Neuron (in vitro differentiated cells): ENCODE results near the gene BDH1.
"Not testable (repeated sequence)": the region's sequence is repeated elsewhere in the genome, so short reads cannot be mapped to it uniquely, and the experiment has no call there.

ENCODE experiments used
- H2AFZ ChIP-seq: one replicate; pipeline ENCODE4 v1.6.1; 2013; ENCODE audit warnings: low read depth, mild to moderate bottlenecking, inconsistent platforms, low read length, moderate library complexity
- H3K27me3 ChIP-seq: one replicate; pipeline ENCODE4 v1.6.1; 2013; ENCODE audit warnings: low read length; ENCODE audit not compliant: insufficient read depth
- H3K36me3 ChIP-seq: one replicate; pipeline ENCODE4 v1.6.1; 2013; ENCODE audit warnings: low read length; ENCODE audit not compliant: insufficient read depth
- H3K4me1 ChIP-seq: one replicate; pipeline ENCODE4 v1.6.1; 2013; ENCODE audit warnings: low read length; ENCODE audit not compliant: insufficient read depth
- H3K4me3 ChIP-seq: 2 replicates; pipeline ENCODE4 v1.5.1; 2013; ENCODE audit warnings: mild to moderate bottlenecking, low read length, moderate library complexity
- H3K9me3 ChIP-seq: one replicate; pipeline ENCODE4 v1.6.1; 2013; ENCODE audit warnings: low read length

Gene BDH1

DNA sequence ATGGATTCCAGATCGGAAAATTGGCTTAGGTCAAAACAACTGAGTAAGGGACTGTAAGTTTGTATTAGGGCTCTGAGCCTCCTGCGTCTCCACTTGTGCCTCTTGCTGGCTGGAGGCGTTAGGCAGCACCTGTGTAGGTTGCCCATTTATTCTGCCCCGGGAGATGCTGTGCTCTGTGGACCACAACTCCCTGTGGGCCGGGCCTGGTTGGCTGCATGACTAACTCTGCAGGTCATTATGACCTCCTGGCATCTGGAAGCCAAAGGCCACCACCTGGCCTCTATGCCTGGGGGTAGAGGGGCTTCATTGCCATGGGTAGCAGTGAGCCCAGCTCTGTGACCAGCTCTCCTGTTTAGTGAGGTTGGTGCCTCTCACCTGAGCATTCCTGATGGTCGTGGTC, 36.0 kb upstream of the BDH1 start:
- Histone ChIP-seq H3K9me3 (no peaks in the 10 kb centered on the region), H3K36me3 (no peaks in the 10 kb centered on the region), H2AFZ (no peak overlapping the region), H3K4me3 (no peak overlapping the region), H3K4me1 (no peaks in the 10 kb centered on the region), H3K27me3 (no peaks in the 10 kb centered on the region)

- H3K9me3 ChIP-seq = no peaks in the 10 kb centered on the region
- no peaks in the 10 kb centered on the region for H3K36me3 ChIP-seq
- H3K4me3 ChIP-seq = no peak overlapping the region
- H3K27me3 ChIP-seq = no peaks in the 10 kb centered on the region
- no peak overlapping the region for H2AFZ ChIP-seq
- H3K4me1 ChIP-seq = no peaks in the 10 kb centered on the region
Observed at GRCh38 chr3:197590313-197590962, 34.7 kb upstream of the BDH1 start.

DNA sequence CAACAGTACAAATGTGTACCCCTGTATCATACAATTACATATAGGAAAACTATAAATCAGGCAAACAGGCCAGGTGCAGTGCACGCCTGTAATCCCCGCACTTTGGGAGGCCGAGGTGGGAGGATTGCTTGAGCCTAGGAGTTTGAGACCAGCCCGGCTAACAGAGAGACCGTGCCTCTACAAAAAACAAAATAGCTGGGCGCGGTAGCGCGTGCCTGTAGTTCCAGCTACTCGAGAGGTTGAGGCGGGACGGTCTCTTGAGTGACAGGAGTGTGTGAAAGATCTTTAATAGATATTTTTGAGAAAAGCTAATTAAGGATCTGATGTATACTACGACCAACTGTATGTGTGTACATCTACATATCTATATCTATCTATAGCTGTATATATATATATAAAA, 33.8 kb upstream of the BDH1 start:
- no peaks in the 10 kb centered on the region for H3K36me3 ChIP-seq
- no peak overlapping the region for H2AFZ ChIP-seq
- H3K4me3 ChIP-seq = no peak overlapping the region
- no peaks in the 10 kb centered on the region for H3K9me3 ChIP-seq
- no peaks in the 10 kb centered on the region for H3K4me1 ChIP-seq
- H3K27me3 ChIP-seq = no peaks in the 10 kb centered on the region

GRCh38 chr3:197586768-197587167, 31.0 kb upstream of the BDH1 start:
- H3K9me3 ChIP-seq, H3K4me1 ChIP-seq, H3K4me3 ChIP-seq, H3K27me3 ChIP-seq, H2AFZ ChIP-seq, H3K36me3 ChIP-seq: not testable (repeated sequence)

DNA sequence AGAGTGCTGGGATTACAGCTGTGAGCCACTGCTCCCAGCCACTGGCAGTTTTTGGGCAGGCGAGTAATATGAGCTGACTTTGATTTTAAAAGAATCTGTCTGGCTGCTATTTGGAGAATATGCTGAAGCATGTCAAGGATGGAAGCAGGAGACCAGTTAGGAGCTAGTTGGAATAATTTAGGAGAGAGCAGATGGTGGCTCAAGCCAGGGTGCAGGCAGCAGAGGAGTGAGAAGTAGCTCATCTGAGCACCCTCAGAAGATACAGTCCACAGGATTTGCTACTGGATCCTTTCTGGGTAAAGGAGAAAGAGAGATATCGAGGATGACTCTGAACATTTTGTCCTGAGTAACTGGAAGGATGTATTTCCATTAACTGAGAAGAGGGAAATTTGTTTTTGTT, 30.4 kb upstream of the BDH1 start:
- Histone ChIP-seq H3K4me1 (no peaks in the 10 kb centered on the region), H3K36me3 (no peaks in the 10 kb centered on the region), H3K9me3 (no peaks in the 10 kb centered on the region), H2AFZ (no peak overlapping the region), H3K4me3 (no peak overlapping the region), H3K27me3 (no peaks in the 10 kb centered on the region)

DNA sequence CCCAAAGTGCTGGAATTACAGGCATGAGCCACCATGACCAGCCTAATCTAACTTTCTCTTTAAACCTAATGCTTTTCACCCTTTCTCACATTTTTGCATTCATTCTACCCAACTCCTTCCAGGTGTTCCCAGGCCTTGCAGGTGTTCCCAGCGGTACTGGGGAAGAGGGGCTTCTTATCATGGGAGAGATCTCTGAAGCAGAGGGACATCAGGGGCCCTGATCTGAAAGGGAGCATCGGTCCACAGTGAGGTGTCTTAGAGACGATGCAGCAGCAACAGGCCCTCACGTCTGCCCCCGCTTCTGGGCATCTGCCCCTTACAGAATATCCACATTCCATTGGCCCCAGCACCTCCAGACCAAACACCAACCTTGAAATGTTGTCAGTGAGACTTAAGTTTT, 29.0 kb upstream of the BDH1 start:
- no peaks in the 10 kb centered on the region for H3K36me3 ChIP-seq
- no peaks in the 10 kb centered on the region for H3K4me1 ChIP-seq
- H2AFZ ChIP-seq = no peak overlapping the region
- H3K4me3 ChIP-seq = no peak overlapping the region
- no peaks in the 10 kb centered on the region for H3K9me3 ChIP-seq
- no peaks in the 10 kb centered on the region for H3K27me3 ChIP-seq

DNA sequence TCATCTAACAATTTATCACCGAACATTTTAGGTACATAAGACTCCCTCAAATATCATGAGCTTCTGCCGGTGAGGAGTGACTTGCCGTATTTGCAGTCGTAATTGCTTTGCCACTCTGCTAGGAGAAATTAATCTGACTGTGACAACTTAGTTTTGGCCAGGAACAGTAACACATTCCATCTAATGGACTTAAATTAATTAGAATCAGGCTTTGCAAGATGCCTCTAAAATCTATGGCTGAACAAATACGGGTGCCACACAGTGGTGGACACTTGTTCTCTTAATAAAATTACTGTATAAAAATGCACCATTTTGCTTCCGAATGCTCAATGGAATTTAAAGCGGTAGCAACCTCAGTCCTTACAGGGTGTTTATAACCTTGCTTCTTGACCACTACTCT, 27.6 kb upstream of the BDH1 start:
- Histone ChIP-seq H3K36me3 (no peaks in the 10 kb centered on the region), H3K27me3 (no peaks in the 10 kb centered on the region), H3K4me1 (no peaks in the 10 kb centered on the region), H3K4me3 (no peak overlapping the region), H2AFZ (no peak overlapping the region), H3K9me3 (no peaks in the 10 kb centered on the region)

GRCh38 chr3:197580253-197580691, 24.5 kb upstream of the BDH1 start:
- Histone ChIP-seq H3K4me1 (no peaks in the 10 kb centered on the region), H3K27me3 (no peaks in the 10 kb centered on the region), H3K4me3 (no peak overlapping the region), H2AFZ (no peak overlapping the region), H3K36me3 (no peaks in the 10 kb centered on the region), H3K9me3 (no peaks in the 10 kb centered on the region)

- Histone ChIP-seq H3K36me3 (no peaks in the 10 kb centered on the region), H3K4me1 (no peaks in the 10 kb centered on the region), H3K9me3 (no peaks in the 10 kb centered on the region), H2AFZ (no peak overlapping the region), H3K27me3 (no peaks in the 10 kb centered on the region), H3K4me3 (no peak overlapping the region)
Observed at GRCh38 chr3:197578376-197578775, 22.6 kb upstream of the BDH1 start.

DNA sequence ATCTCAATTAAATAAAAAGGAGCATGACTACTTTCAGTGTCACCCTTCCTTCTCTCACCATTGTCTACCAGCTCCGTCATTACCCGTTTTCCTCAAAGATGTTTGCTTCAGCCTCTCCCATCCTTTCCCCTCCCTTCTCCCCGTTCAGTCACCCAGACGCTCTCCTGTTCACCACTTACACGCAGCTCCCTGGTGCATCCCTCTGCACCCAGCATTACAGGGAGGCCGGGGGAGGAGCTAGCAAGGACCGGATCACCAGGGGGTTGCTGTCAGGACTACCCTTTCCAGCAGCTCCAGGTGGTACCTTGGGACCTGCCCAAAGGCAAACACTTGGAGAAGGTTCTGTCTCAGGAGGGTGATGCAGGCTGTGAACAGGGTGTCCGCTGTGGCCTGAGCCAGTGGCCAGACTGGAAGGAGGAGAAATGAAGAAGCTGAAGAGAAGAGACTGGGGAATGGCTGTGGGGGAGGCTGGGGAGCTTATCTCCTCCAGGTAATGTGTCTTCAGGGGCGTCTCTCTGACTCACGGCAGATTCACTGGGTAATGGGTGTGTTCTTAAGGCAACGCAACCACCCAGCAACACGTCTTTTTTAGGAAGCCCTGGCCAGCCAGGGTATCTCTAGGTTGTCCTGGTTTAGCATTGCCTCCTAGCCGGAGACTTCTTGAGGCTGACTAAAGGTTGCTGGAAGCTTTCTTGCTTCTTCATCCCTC, 21.8 kb upstream of the BDH1 start:
- no peaks in the 10 kb centered on the region for H3K9me3 ChIP-seq
- no peak overlapping the region for H3K4me3 ChIP-seq
- H3K4me1 ChIP-seq = no peaks in the 10 kb centered on the region
- H3K36me3 ChIP-seq = no peaks in the 10 kb centered on the region
- H2AFZ ChIP-seq = no peak overlapping the region
- no peaks in the 10 kb centered on the region for H3K27me3 ChIP-seq

DNA sequence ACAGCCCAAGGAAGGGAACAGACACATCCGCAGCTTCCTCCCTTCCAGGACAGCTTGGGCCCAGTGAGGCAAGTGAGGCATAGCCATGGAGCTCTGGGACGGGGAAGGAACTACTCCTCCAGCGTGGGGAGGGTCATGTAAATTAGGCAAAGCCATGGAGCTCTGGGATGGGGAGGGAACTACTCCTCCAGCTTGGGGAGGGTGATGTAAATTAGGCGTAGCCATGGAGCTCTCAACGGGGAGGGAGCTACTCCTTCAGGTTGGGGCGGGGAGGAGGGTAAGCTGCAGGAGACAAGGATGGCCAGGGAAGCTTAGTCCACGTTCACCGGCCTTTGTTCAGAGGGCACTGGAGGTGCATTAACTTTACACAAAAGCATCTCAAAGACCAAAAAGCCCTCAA, 21.1 kb upstream of the BDH1 start:
- no peaks in the 10 kb centered on the region for H3K9me3 ChIP-seq
- H3K4me3 ChIP-seq = no peak overlapping the region
- no peaks in the 10 kb centered on the region for H3K27me3 ChIP-seq
- no peaks in the 10 kb centered on the region for H3K4me1 ChIP-seq
- H3K36me3 ChIP-seq = no peaks in the 10 kb centered on the region
- no peak overlapping the region for H2AFZ ChIP-seq

DNA sequence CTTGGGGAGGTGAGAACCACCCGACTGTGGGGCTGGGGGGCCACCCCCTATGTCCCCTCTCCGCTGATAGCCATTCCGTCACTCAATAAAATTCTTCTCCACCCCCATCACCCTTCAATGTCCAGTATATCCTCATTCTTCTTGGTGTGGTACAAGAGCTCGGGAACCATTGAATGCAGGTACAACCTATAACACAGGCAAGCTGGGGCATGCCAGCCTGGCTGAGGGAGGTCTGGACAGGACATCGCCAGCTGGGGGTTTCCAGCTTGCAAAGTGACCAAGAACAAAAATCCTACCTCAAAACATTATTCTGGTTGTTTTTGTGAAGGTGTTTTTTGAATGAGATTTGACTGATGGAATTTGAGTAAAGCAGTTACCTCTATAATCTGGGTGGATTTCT, 19.6 kb upstream of the BDH1 start:
- Histone ChIP-seq H3K27me3 (no peaks in the 10 kb centered on the region), H2AFZ (no peak overlapping the region), H3K4me1 (no peaks in the 10 kb centered on the region), H3K9me3 (no peaks in the 10 kb centered on the region), H3K4me3 (no peak overlapping the region), H3K36me3 (no peaks in the 10 kb centered on the region)

DNA sequence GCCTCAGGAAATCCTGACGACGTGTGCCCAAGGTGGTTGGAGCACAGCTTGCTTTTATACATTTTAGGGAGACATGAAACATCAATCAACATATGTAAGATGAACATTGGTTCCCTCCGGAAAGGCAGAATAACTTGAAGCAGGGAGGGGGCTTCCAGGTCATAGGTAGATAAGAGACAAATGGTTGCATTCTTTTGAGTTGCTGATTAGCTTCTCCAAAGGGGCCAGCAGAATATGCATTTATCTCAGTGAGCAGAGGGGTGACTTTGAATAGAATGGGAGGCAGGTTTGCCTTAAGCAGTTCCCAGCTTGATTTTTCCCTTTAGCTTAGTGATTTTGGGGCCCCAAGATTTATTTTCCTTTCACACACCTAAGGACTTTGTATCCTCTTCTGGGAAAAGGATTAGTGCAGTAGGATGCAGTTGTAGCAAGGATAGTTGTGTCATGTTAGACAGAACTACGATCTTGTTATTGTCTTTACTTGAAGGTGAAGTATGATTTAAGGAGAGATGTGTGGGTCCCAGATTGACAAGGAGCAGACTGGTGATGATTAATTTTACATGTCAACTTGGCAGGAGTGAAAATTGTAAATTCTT, 18.7 kb upstream of the BDH1 start:
- H2AFZ ChIP-seq, H3K4me3 ChIP-seq, H3K9me3 ChIP-seq, H3K4me1 ChIP-seq, H3K36me3 ChIP-seq, H3K27me3 ChIP-seq: not testable (repeated sequence)
